ENCODE data around the gene ADAT3.

DNA sequence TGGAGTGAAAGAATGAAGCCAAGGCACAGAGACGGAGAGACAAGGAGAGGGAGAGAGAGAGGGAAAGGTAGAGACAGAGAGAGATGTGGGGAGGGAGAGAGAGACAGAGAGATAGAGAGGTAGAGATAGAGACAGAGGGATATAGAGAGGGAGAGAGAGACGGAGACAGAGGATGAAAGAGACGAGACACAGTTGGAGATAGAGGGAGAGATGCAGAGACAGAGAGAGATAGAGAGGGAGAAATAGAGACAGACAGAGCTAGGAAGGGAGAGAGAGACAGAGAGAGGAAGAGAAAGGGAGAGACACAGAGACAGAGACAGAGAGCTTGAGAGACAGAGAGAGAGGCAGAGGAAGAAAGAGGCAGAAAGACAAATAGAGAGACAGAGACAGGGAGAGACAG, 31.2 kb downstream of the ADAT3 start:
- TF ChIP-seq CTCF (IDR thresholded peaks at IDR 0.05; ENCODE audit: low read depth, low read length) (no peak), EZH2phosphoT487 (IDR thresholded peaks at IDR 0.05; ENCODE audit: low read depth) (no peak)
